Right ventricle myocardium inferior (tissue), 1 donor: Measurements from ENCODE around the gene DUOX2. TPM values are rescaled to one million over a fixed set of nuclear protein-coding genes. Genes with fewer than 3 reads are reported as not detected.

Source experiments
- ATAC-seq: fragments of 200-7000 bp; cut with Tn5 transposase; one replicate; pipeline ENCODE4 v1.9.1; 2020; ENCODE audit warnings: mild to moderate bottlenecking, moderate library complexity
- DNase-seq: peaks from one replicate; pipeline ENCODE4 v3.0.0; 2021; ENCODE audit errors: missing footprints
- intact Hi-C: fragments of 100-400 bp; cut with DNase I; formaldehyde crosslinking; loops from one replicate; pipeline ENCODE4 v1.11.0; 2022
- long read RNA-seq: library from polyadenylated mRNA; unstranded; transcript quantifications from one replicate; pipeline ENCODE4 v2.0.0, GENCODE V29; 2021
- total RNA-seq: library from RNA; stranded (reverse); fragmentation: NEBNext Ultra II Directional; extraction: Animal tissue kit (Norgen Biotek cat#: 25700); gene quantifications from one replicate; pipeline ENCODE4 v1.2.1, GENCODE V29; 2021
- donor health status: DM: no; HTN: yes; CAD: no; lungs with severe emphysema.

The DUOX2 gene
- total RNA-seq = 0.08 TPM
- long read RNA-seq = 0 reads

GRCh38 chr15:45114076-45114750 is at the start of gene DUOX2, which contains the start of gene DUOXA2:
Gene DUOX2, minus strand, starts transcription at chr15:45114172. Its CDS starts 761 bp downstream, at chr15:45113411.
Gene DUOXA2, plus strand, starts transcription at chr15:45114326. Its CDS starts 280 bp downstream, at chr15:45114606.
- ATAC-seq = no peak
- intact Hi-C loops = loop anchor here (10.0 kb wide), 1 partner anchor 139 kb away; no protein-coding TSS in a partner anchor
- no peak for DNase-seq

- ATAC-seq = no peak
- intact Hi-C loops = loop anchor here (10.0 kb wide), 1 partner anchor 291 kb away; no protein-coding TSS in a partner anchor
Observed at GRCh38 chr15:45163508-45163856, 49.5 kb upstream of the DUOX2 start.

GRCh38 chr15:45162771-45163507 is 49.0 kb upstream of the DUOX2 start:
- ATAC-seq = peak; percentile 69
- intact Hi-C loops = loop anchor here (10.0 kb wide), 1 partner anchor 292 kb away; no protein-coding TSS in a partner anchor

More at GRCh38 chr15:45163508-45163856, 49.5 kb upstream of the DUOX2 start:
- no peak for DNase-seq

GRCh38 chr15:45161666-45162065 is 47.7 kb upstream of the DUOX2 start:
- DNase-seq (no peak), ATAC-seq (no peak)
- intact Hi-C loops = loop anchor here (10.0 kb wide), 1 partner anchor 293 kb away; no protein-coding TSS in a partner anchor

More at GRCh38 chr15:45162771-45163507, 49.0 kb upstream of the DUOX2 start:
- DNase-seq = peak; percentile 84

- DNase-seq = peak; percentile 25
Observed at GRCh38 chr15:45157974-45158373, 44.0 kb upstream of the DUOX2 start.

GRCh38 chr15:45156744-45157455 is 42.9 kb upstream of the DUOX2 start:
- intact Hi-C loops = no loop called here
- no peak for ATAC-seq
- no peak for DNase-seq

More at GRCh38 chr15:45157974-45158373, 44.0 kb upstream of the DUOX2 start:
- intact Hi-C loops = no loop called here
- no peak for ATAC-seq

GRCh38 chr15:45155739-45156138 is 41.8 kb upstream of the DUOX2 start:
- intact Hi-C loops = no loop called here
- DNase-seq = no peak

GRCh38 chr15:45151998-45152828 is 38.2 kb upstream of the DUOX2 start:
- intact Hi-C loops = no loop called here
- ATAC-seq (no peak), DNase-seq (no peak)

More at GRCh38 chr15:45155739-45156138, 41.8 kb upstream of the DUOX2 start:
- ATAC-seq = no peak

GRCh38 chr15:45150997-45151396 is 37.0 kb upstream of the DUOX2 start:
- ATAC-seq = no peak
- intact Hi-C loops = no loop called here
- DNase-seq = no peak

- intact Hi-C loops = no loop called here
- no peak for DNase-seq
- no peak for ATAC-seq
Observed at GRCh38 chr15:45150481-45150880, 36.5 kb upstream of the DUOX2 start.

- no peak for ATAC-seq
- DNase-seq = no peak
- intact Hi-C loops = no loop called here
Observed at GRCh38 chr15:45149060-45149459, 35.1 kb upstream of the DUOX2 start.

- ATAC-seq (no peak), DNase-seq (no peak)
Observed at GRCh38 chr15:45148076-45149059, 34.4 kb upstream of the DUOX2 start.

GRCh38 chr15:45147606-45148005 is 33.6 kb upstream of the DUOX2 start:
- ATAC-seq (no peak), DNase-seq (no peak)
- intact Hi-C loops = no loop called here

More at GRCh38 chr15:45148076-45149059, 34.4 kb upstream of the DUOX2 start:
- intact Hi-C loops = no loop called here

GRCh38 chr15:45146405-45146804 is 32.4 kb upstream of the DUOX2 start:
- DNase-seq (no peak), ATAC-seq (no peak)

GRCh38 chr15:45144775-45145174 is 30.8 kb upstream of the DUOX2 start:
- no peak for ATAC-seq
- DNase-seq = no peak

More at GRCh38 chr15:45146405-45146804, 32.4 kb upstream of the DUOX2 start:
- intact Hi-C loops = no loop called here

GRCh38 chr15:45143946-45144345 is 30.0 kb upstream of the DUOX2 start:
- no peak for DNase-seq
- no peak for ATAC-seq
- intact Hi-C loops = no loop called here

More at GRCh38 chr15:45144775-45145174, 30.8 kb upstream of the DUOX2 start:
- intact Hi-C loops = no loop called here

GRCh38 chr15:45143056-45143455 is 29.1 kb upstream of the DUOX2 start:
- ATAC-seq (no peak), DNase-seq (no peak)
- intact Hi-C loops = no loop called here
